Osteocyte (in vitro differentiated cells): ENCODE measurements around the gene ARHGAP21. TPM values are rescaled to one million over a fixed set of nuclear protein-coding genes. Genes with fewer than 3 reads are reported as not detected.

Source experiments
- DNase-seq: peaks from one replicate; pipeline ENCODE4 v3.0.0; 2021; ENCODE audit warnings: mixed read lengths; ENCODE audit not compliant: unreplicated experiment; ENCODE audit errors: extremely low spot score
- H3K27ac Mint-ChIP-seq: one replicate; pipeline ENCODE4 v1.8.0; 2021; ENCODE audit warnings: mild to moderate bottlenecking, mixed read lengths; ENCODE audit not compliant: unreplicated experiment
- H3K27me3 Mint-ChIP-seq: one replicate; pipeline ENCODE4 v1.8.0; 2021; ENCODE audit warnings: mixed read lengths; ENCODE audit not compliant: unreplicated experiment
- H3K36me3 Mint-ChIP-seq: one replicate; pipeline ENCODE4 v1.8.0; 2021; ENCODE audit warnings: mixed read lengths; ENCODE audit not compliant: unreplicated experiment
- H3K4me1 Mint-ChIP-seq: one replicate; pipeline ENCODE4 v1.8.0; 2021; ENCODE audit warnings: mixed read lengths; ENCODE audit not compliant: unreplicated experiment
- H3K4me3 Mint-ChIP-seq: one replicate; pipeline ENCODE4 v1.8.0; 2021; ENCODE audit warnings: mild to moderate bottlenecking, moderate library complexity, mixed read lengths; ENCODE audit not compliant: unreplicated experiment
- H3K9me3 Mint-ChIP-seq: one replicate; pipeline ENCODE4 v1.8.0; 2021; ENCODE audit warnings: mixed read lengths; ENCODE audit not compliant: unreplicated experiment
- CTCF ChIP-seq: fragments of 200-600 bp; sonication (generic); IDR thresholded peaks from 2 replicates; pipeline ENCODE4 v1.5.0; 2021; ENCODE audit warnings: antibody characterized with exemption, mild to moderate bottlenecking, moderate library complexity
- total RNA-seq: library from RNA; stranded (reverse); gene quantifications from 2 replicates; pipeline ENCODE4 v1.2.1, GENCODE V29; 2021

Gene ARHGAP21
- total RNA-seq, 1 donor from 2014 or later, result 170 TPM

GRCh38 chr10:24533981-24534380 lies 189.7 kb downstream of the ARHGAP21 start:
- no peak for DNase-seq
- H3K4me3 Mint-ChIP-seq, result no peak overlapping the region
- no peaks in the 10 kb centered on the region for H3K27me3 Mint-ChIP-seq
- H3K36me3 Mint-ChIP-seq, result peaks cover 4% of the 10 kb centered on the region
- no peak overlapping the region for H3K27ac Mint-ChIP-seq
- TF ChIP-seq CTCF, result no peak
- H3K4me1 Mint-ChIP-seq, result no peaks in the 10 kb centered on the region
- H3K9me3 Mint-ChIP-seq, result no peaks in the 10 kb centered on the region

Other genes starting within 250 kb of the ARHGAP21 start
- 2.7 and 4.4 TPM in 2 replicates for gene PRTFDC1, start 228.7 kb upstream of the ARHGAP21 start, total RNA-seq